Esophagus squamous epithelium (tissue), 4 donors: ENCODE results near the gene EEPD1.

Experiments
- CTCF ChIP-seq, 6 experiments: fragments of 450-650 bp in 4 of 6; fragments of 200-600 bp in 2 of 6; sonication (generic) in 2 of 6; IDR thresholded peaks; one replicate each; pipeline ENCODE4 v1.5.1; 2016 to 2019; ENCODE audit warnings: antibody characterized with exemption in 6 of 6, mild to moderate bottlenecking in 4 of 6, moderate library complexity in 4 of 6
- POLR2A ChIP-seq, 4 donors: fragments of 450-650 bp; IDR thresholded peaks; one replicate each; pipeline ENCODE4 v1.6.1; 2017; ENCODE audit warnings: antibody characterized with exemption in 4 of 4, mild to moderate bottlenecking in 4 of 4, moderate library complexity in 3 of 4

- no peak for TF ChIP-seq CTCF (IDR thresholded peaks at IDR 0.05)
- TF ChIP-seq POLR2A (IDR thresholded peaks at IDR 0.05), result no peak
These were observed 143.2 kb downstream of the EEPD1 start for GRCh38 chr7:36296284-36296683.
